Esophagus (tissue), 2 donors: ENCODE data around the gene REXO2. TPM values are rescaled to one million over a fixed set of nuclear protein-coding genes. Genes with fewer than 3 reads are reported as not detected.
A peak's percentile ranks its signal among the peaks of the same experiment; 100 is the strongest.

Experiments
- H3K27ac ChIP-seq, 2 donors: one replicate each; pipeline ENCODE4 v1.5.1; 2013; ENCODE audit warnings: low read depth in 2 of 2, mild to moderate bottlenecking in 2 of 2, inconsistent platforms in 1 of 2, low read length in 1 of 2, moderate library complexity in 1 of 2
- H3K27me3 ChIP-seq, 2 donors: one replicate each; pipeline ENCODE4 v1.6.1; 2013; ENCODE audit warnings: low read length in 2 of 2, control low read depth in 1 of 2, mild to moderate bottlenecking in 1 of 2; ENCODE audit not compliant: insufficient read depth in 2 of 2, control insufficient read depth in 1 of 2
- H3K36me3 ChIP-seq, 2 donors: one replicate each; pipeline ENCODE4 v1.6.1; 2013; ENCODE audit warnings: low read length in 1 of 2; ENCODE audit not compliant: control insufficient read depth in 2 of 2, insufficient read depth in 2 of 2
- H3K4me1 ChIP-seq, 2 donors: one replicate each; pipeline ENCODE4 v1.6.1; 2013; ENCODE audit warnings: low read length in 1 of 2; ENCODE audit not compliant: control insufficient read depth in 2 of 2, insufficient read depth in 2 of 2
- H3K4me3 ChIP-seq, 2 donors: one replicate each; pipeline ENCODE4 v1.5.1; 2013; ENCODE audit warnings: low read length in 2 of 2, mild to moderate bottlenecking in 2 of 2, low read depth in 1 of 2, moderate library complexity in 1 of 2
- H3K9me3 ChIP-seq, 2 donors: one replicate each; pipeline ENCODE4 v1.6.1; 2013; ENCODE audit warnings: mild to moderate bottlenecking in 2 of 2, low read depth in 1 of 2, low read length in 1 of 2, moderate library complexity in 1 of 2; ENCODE audit not compliant: control insufficient read depth in 2 of 2, insufficient read depth in 1 of 2
- WGBS, 2 donors: extraction: QIAGEN DNeasy Blood & Tissue Kit; methylation state at CpG; one replicate each; pipeline ENCODE4 v1.1.7; 2013; 5-methylcytosine and 5-hydroxymethylcytosine counted together
- polyA plus RNA-seq, 2 donors: library from polyadenylated mRNA; stranded (reverse); fragments of 200-250 nt; gene quantifications; one replicate each; pipeline ENCODE4 v1.2.3, GENCODE V29; 2013
- donor health status: healthy with polysubstance abuse.
- donor health status: Bipolar disorder and iron deficiency.

REXO2 gene
- polyA plus RNA-seq, 2 donors, result 76.8 to 82.7 TPM

- WGBS, 2 donors, result 11 to 16% methylated on average over 10 of the region's 10 CpGs
- Histone ChIP-seq H3K4me1 (no peaks in the 10 kb centered on the region), H3K27me3 (no peaks in the 10 kb centered on the region), H3K27ac (peak overlapping the region; percentile 69 to 86), H3K36me3 (peaks cover 0 to 2% of the 10 kb centered on the region in 2 donors), H3K9me3 (no peaks in the 10 kb centered on the region), H3K4me3 (peak overlapping the region; percentile 94 to 96)
These were observed 1.0 kb downstream of the REXO2 start for GRCh38 chr11:114440121-114440860.

- H3K4me1 ChIP-seq, result no peaks in the 10 kb centered on the region
- no peaks in the 10 kb centered on the region for H3K9me3 ChIP-seq
- H3K27me3 ChIP-seq, result no peaks in the 10 kb centered on the region
- H3K4me3 ChIP-seq, result peak overlapping the region in 1 of 2 donors; percentile 9
- 70% methylated on average over 7 of the region's 7 CpGs for WGBS, 2 donors
- H3K27ac ChIP-seq, result no peak overlapping the region
- H3K36me3 ChIP-seq, result peaks cover 0 to 2% of the 10 kb centered on the region in 2 donors
These were observed 1.9 kb downstream of the REXO2 start for GRCh38 chr11:114440971-114441763.

- WGBS, 2 donors, result 77 to 83% methylated on average over 2 of the region's 2 CpGs
- no peaks in the 10 kb centered on the region for H3K27me3 ChIP-seq
- no peaks in the 10 kb centered on the region for H3K4me1 ChIP-seq
- H3K4me3 ChIP-seq, result no peak overlapping the region
- no peak overlapping the region for H3K27ac ChIP-seq
- peaks cover 0 to 2% of the 10 kb centered on the region in 2 donors for H3K36me3 ChIP-seq
- H3K9me3 ChIP-seq, result no peaks in the 10 kb centered on the region
These were observed 2.7 kb downstream of the REXO2 start for GRCh38 chr11:114441921-114442320.

GRCh38 chr11:114442536-114442935, 3.3 kb downstream of the REXO2 start:
- Histone ChIP-seq H3K4me3 (no peak overlapping the region), H3K9me3 (no peaks in the 10 kb centered on the region), H3K27me3 (no peaks in the 10 kb centered on the region), H3K36me3 (peaks cover 0 to 2% of the 10 kb centered on the region in 2 donors), H3K27ac (no peak overlapping the region), H3K4me1 (no peaks in the 10 kb centered on the region)
- 90 to 92% methylated on average over 1 of the region's 1 CpG for WGBS, 2 donors

- no peaks in the 10 kb centered on the region for H3K9me3 ChIP-seq
- H3K27ac ChIP-seq, result no peak overlapping the region
- H3K27me3 ChIP-seq, result no peaks in the 10 kb centered on the region
- peaks cover 5 to 11% of the 10 kb centered on the region in 2 donors for H3K36me3 ChIP-seq
- 94% methylated on average over 2 of the region's 2 CpGs for WGBS, 2 donors
- no peaks in the 10 kb centered on the region for H3K4me1 ChIP-seq
- H3K4me3 ChIP-seq, result no peak overlapping the region
These were observed 8.2 kb downstream of the REXO2 start for GRCh38 chr11:114447444-114447843.

GRCh38 chr11:114447892-114448291, 8.6 kb downstream of the REXO2 start:
- Histone ChIP-seq H3K27ac (no peak overlapping the region), H3K27me3 (no peaks in the 10 kb centered on the region), H3K36me3 (peaks cover 5 to 11% of the 10 kb centered on the region in 2 donors), H3K9me3 (no peaks in the 10 kb centered on the region), H3K4me1 (no peaks in the 10 kb centered on the region), H3K4me3 (no peak overlapping the region)
- 77 to 78% methylated on average over 3 of the region's 3 CpGs for WGBS, 2 donors

- no peak overlapping the region for H3K27ac ChIP-seq
- H3K36me3 ChIP-seq, result peaks cover 11% of the 10 kb centered on the region in 2 donors
- 72 to 73% methylated on average over 2 of the region's 2 CpGs for WGBS, 2 donors
These were observed 9.6 kb downstream of the REXO2 start for GRCh38 chr11:114448749-114449482.

GRCh38 chr11:114449845-114450244, 10.6 kb downstream of the REXO2 start:
- Histone ChIP-seq H3K36me3 (peaks cover 9 to 11% of the 10 kb centered on the region in 2 donors), H3K4me3 (no peak overlapping the region), H3K27me3 (no peaks in the 10 kb centered on the region), H3K4me1 (no peaks in the 10 kb centered on the region), H3K9me3 (no peaks in the 10 kb centered on the region), H3K27ac (no peak overlapping the region)
- whole genome bisulfite sequencing, 2 donors, result 89 to 92% methylated on average over 6 of the region's 6 CpGs

More at GRCh38 chr11:114448749-114449482, 9.6 kb downstream of the REXO2 start:
- Histone ChIP-seq H3K27me3 (no peaks in the 10 kb centered on the region), H3K4me1 (no peaks in the 10 kb centered on the region), H3K9me3 (no peaks in the 10 kb centered on the region), H3K4me3 (no peak overlapping the region)

GRCh38 chr11:114452399-114452798, 13.1 kb downstream of the REXO2 start:
- H3K9me3 ChIP-seq, result no peaks in the 10 kb centered on the region
- H3K27ac ChIP-seq, result no peak overlapping the region
- peaks cover 9 to 11% of the 10 kb centered on the region in 2 donors for H3K36me3 ChIP-seq
- WGBS, 2 donors, result 93 to 94% methylated on average over 3 of the region's 3 CpGs
- H3K27me3 ChIP-seq, result no peaks in the 10 kb centered on the region
- H3K4me1 ChIP-seq, result no peaks in the 10 kb centered on the region
- no peak overlapping the region for H3K4me3 ChIP-seq
